ENCODE data around the gene RAD51B. TPM values are rescaled to one million over a fixed set of nuclear protein-coding genes. Genes with fewer than 3 reads are reported as not detected.

The RAD51B gene
- polyA plus RNA-seq, 3 donors = 3.6 to 11.6 (median 9.4) TPM

GRCh38 chr14:68308726-68309520 lies 489.3 kb downstream of the RAD51B start:
- WGBS (ENCODE audit: insufficient coverage) = no CpG with 5 or more reads among the region's 6 CpGs
- no peaks in the 10 kb centered on the region for H3K9me3 Mint-ChIP-seq
- intact Hi-C loops (cut with micrococcal nuclease) = no loop called here
- peak overlapping the region in 1 of 2 donors; percentile 23 for H3K27ac ChIP-seq (ENCODE audit: low read depth in 1 of 2, low read length in 2 of 2)
- peak overlapping the region; percentile 40 for H3K4me2 ChIP-seq (replicated peaks; ENCODE audit: extremely low read depth, low read length, poor library complexity, severe bottlenecking)
- H3K36me3 ChIP-seq (replicated peaks in 1 of 2; ENCODE audit: control insufficient read depth in 1 of 2, insufficient read depth in 2 of 2, low read length in 2 of 2) = no peaks in the 10 kb centered on the region
- peak overlapping the region in 1 of 2 donors; percentile 75 for H3K4me3 Mint-ChIP-seq
- peak overlapping the region in 5 of 7 donors; percentile 1 to 71 (median 43) for H3K27ac Mint-ChIP-seq
- H3K36me3 Mint-ChIP-seq = peaks cover 0 to 6% of the 10 kb centered on the region in 2 donors
- H3K9ac ChIP-seq (ENCODE audit: insufficient read depth, low read length, poor library complexity, severe bottlenecking) = no peak overlapping the region
- H3K4me3 ChIP-seq (replicated peaks in 1 of 3; ENCODE audit: low read depth in 2 of 3, low read length in 3 of 3) = peak overlapping the region in 1 of 3 experiments; percentile 30
- peaks cover 18% of the 10 kb centered on the region for H3K4me1 Mint-ChIP-seq
- peaks cover 15 to 21% of the 10 kb centered on the region in 2 donors for H3K4me1 ChIP-seq (ENCODE audit: control insufficient read depth in 1 of 2, insufficient read depth in 2 of 2, low read length in 2 of 2)
- DNase-seq = peak; percentile 18 to 62 (median 36)
- no peaks in the 10 kb centered on the region for H3K27me3 Mint-ChIP-seq (ENCODE audit: low read depth in 3 of 3)
- no peak overlapping the region for H2AFZ ChIP-seq (ENCODE audit: insufficient read depth, low read depth, low read length, poor library complexity, severe bottlenecking)
- H4K20me1 ChIP-seq (ENCODE audit: insufficient read depth, low read length) = no peaks in the 10 kb centered on the region
- no peaks in the 10 kb centered on the region for H3K79me2 ChIP-seq (ENCODE audit: insufficient read depth, low read length)
- TF ChIP-seq CTCF (IDR thresholded peaks at IDR 0.05) = no peak
- H3K9me3 ChIP-seq (replicated peaks in 1 of 2; ENCODE audit: control insufficient read depth in 1 of 2, insufficient read depth in 1 of 2, low read length in 2 of 2) = no peaks in the 10 kb centered on the region
- no peaks in the 10 kb centered on the region for H3K27me3 ChIP-seq (ENCODE audit: control insufficient read depth in 2 of 2, insufficient read depth in 2 of 2, low read length in 2 of 2)

GRCh38 chr14:68309616-68310015 lies 490.0 kb downstream of the RAD51B start:
- peaks cover 15 to 21% of the 10 kb centered on the region in 2 donors for H3K4me1 ChIP-seq (ENCODE audit: control insufficient read depth in 1 of 2, insufficient read depth in 2 of 2, low read length in 2 of 2)
- H3K27ac ChIP-seq (ENCODE audit: low read depth in 1 of 2, low read length in 2 of 2) = no peak overlapping the region
- Mint-ChIP-seq H3K4me1 (peaks cover 21% of the 10 kb centered on the region), H3K4me3 (no peak overlapping the region), H3K27me3 (ENCODE audit: low read depth in 3 of 3) (no peaks in the 10 kb centered on the region), H3K27ac (peak overlapping the region in 2 of 7 donors; percentile 41 to 71), H3K9me3 (no peaks in the 10 kb centered on the region), H3K36me3 (peaks cover 0 to 6% of the 10 kb centered on the region in 2 donors)
- TF ChIP-seq CTCF (IDR thresholded peaks at IDR 0.05) = no peak
- no peak overlapping the region for H2AFZ ChIP-seq (ENCODE audit: insufficient read depth, low read depth, low read length, poor library complexity, severe bottlenecking)
- intact Hi-C loops (cut with micrococcal nuclease) = no loop called here
- H3K9me3 ChIP-seq (replicated peaks in 1 of 2; ENCODE audit: control insufficient read depth in 1 of 2, insufficient read depth in 1 of 2, low read length in 2 of 2) = no peaks in the 10 kb centered on the region
- H3K79me2 ChIP-seq (ENCODE audit: insufficient read depth, low read length) = no peaks in the 10 kb centered on the region
- H3K4me3 ChIP-seq (replicated peaks in 1 of 3; ENCODE audit: low read depth in 2 of 3, low read length in 3 of 3) = no peak overlapping the region
- peak; percentile 30 to 74 (median 61) for DNase-seq
- H3K36me3 ChIP-seq (replicated peaks in 1 of 2; ENCODE audit: control insufficient read depth in 1 of 2, insufficient read depth in 2 of 2, low read length in 2 of 2) = no peaks in the 10 kb centered on the region
- WGBS (ENCODE audit: insufficient coverage) = 0% methylated on average over 2 of the region's 2 CpGs
- H3K27me3 ChIP-seq (ENCODE audit: control insufficient read depth in 2 of 2, insufficient read depth in 2 of 2, low read length in 2 of 2) = no peaks in the 10 kb centered on the region
- no peak overlapping the region for H3K9ac ChIP-seq (ENCODE audit: insufficient read depth, low read length, poor library complexity, severe bottlenecking)
- H4K20me1 ChIP-seq (ENCODE audit: insufficient read depth, low read length) = no peaks in the 10 kb centered on the region
- H3K4me2 ChIP-seq (replicated peaks; ENCODE audit: extremely low read depth, low read length, poor library complexity, severe bottlenecking) = peak overlapping the region; percentile 40
